Thymus (tissue), 11 donors: Measurements from ENCODE around the gene ZKSCAN3. TPM values are rescaled to one million over a fixed set of nuclear protein-coding genes. Genes with fewer than 3 reads are reported as not detected.
"Not testable (repeated sequence)": the region's sequence is repeated elsewhere in the genome, so short reads cannot be mapped to it uniquely, and the experiment has no call there.

Experiments
- DNase-seq, 9 donors: peaks; one replicate each; pipeline ENCODE4 v3.0.0-alpha.2; 2013; ENCODE audit warnings: low spot score in 9 of 9, low read depth in 6 of 9, missing footprints in 1 of 9
- H3K27ac ChIP-seq, 2 donors: one replicate each; pipeline ENCODE4 v1.5.1; 2013; ENCODE audit warnings: control low read depth in 1 of 2, low read depth in 1 of 2, low read length in 1 of 2, mild to moderate bottlenecking in 1 of 2, moderate library complexity in 1 of 2
- H3K27me3 ChIP-seq, 2 donors: one replicate each; pipeline ENCODE4 v1.5.1; 2013; ENCODE audit warnings: low read length in 1 of 2; ENCODE audit not compliant: control insufficient read depth in 2 of 2, insufficient read depth in 1 of 2
- H3K36me3 ChIP-seq, 2 donors: one replicate each; pipeline ENCODE4 v1.5.1; 2013; ENCODE audit warnings: low read length in 1 of 2, mild to moderate bottlenecking in 1 of 2, moderate library complexity in 1 of 2; ENCODE audit not compliant: control insufficient read depth in 2 of 2, insufficient read depth in 2 of 2
- H3K4me1 ChIP-seq, 2 donors: one replicate each; pipeline ENCODE4 v1.5.1; 2013; ENCODE audit warnings: low read length in 2 of 2; ENCODE audit not compliant: control insufficient read depth in 2 of 2, insufficient read depth in 2 of 2
- H3K4me3 ChIP-seq, 2 donors: one replicate each; pipeline ENCODE4 v1.5.1; 2013; ENCODE audit warnings: low read length in 2 of 2, control low read depth in 1 of 2, mild to moderate bottlenecking in 1 of 2
- H3K9me3 ChIP-seq, 2 donors: one replicate each; pipeline ENCODE4 v1.5.1; 2013; ENCODE audit warnings: low read length in 1 of 2, mild to moderate bottlenecking in 1 of 2; ENCODE audit not compliant: control insufficient read depth in 2 of 2, insufficient read depth in 1 of 2
- WGBS: extraction: QIAGEN DNeasy Blood & Tissue Kit; methylation state at CpG from one replicate; pipeline ENCODE4 v1.1.7; 2013; 5-methylcytosine and 5-hydroxymethylcytosine counted together
- polyA plus RNA-seq: library from polyadenylated mRNA; stranded (reverse); fragments of 200-250 nt; gene quantifications from one replicate; pipeline ENCODE4 v1.2.3, GENCODE V29; 2013
- total RNA-seq: library from RNA; stranded (reverse); fragments of 120-200 nt; gene quantifications from one replicate; pipeline ENCODE4 v1.2.4, GENCODE V29; 2013
- donor health status: healthy.

Gene ZKSCAN3
- total and polyA plus RNA-seq, 2 donors = 3.2 to 5.1 TPM

DNA sequence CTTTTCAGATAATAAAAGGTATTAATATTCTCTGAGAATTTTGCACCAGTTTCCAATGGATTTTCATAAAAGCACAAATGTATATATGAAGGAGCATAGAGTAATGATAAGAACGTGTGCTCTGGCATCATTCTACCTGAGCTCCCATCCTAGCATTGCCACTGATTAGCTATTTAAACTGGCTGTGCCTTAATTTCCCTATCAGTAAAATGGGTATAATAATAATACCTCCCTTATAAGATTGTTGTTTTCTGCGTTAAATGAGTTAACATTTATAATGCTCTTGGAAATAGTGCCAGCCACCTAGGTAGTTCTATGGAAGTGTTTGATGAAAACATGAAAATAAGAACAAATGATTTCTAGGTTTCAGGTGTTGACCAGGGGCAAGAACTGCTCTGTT is 11.2 kb downstream of the ZKSCAN3 start:
- Histone ChIP-seq H3K36me3 (peaks cover 17 to 20% of the 10 kb centered on the region in 2 donors), H3K27ac (no peak overlapping the region), H3K4me3 (no peak overlapping the region), H3K27me3 (no peaks in the 10 kb centered on the region), H3K4me1 (peaks cover 0 to 4% of the 10 kb centered on the region in 2 donors), H3K9me3 (peaks cover 0 to 6% of the 10 kb centered on the region in 2 donors)
- WGBS = 97% methylated on average over 2 of the region's 2 CpGs
- no peak for DNase-seq

GRCh38 chr6:28365590-28365989 is 15.8 kb downstream of the ZKSCAN3 start:
- H3K4me3 ChIP-seq, H3K9me3 ChIP-seq, H3K27me3 ChIP-seq, H3K4me1 ChIP-seq, DNase-seq, H3K27ac ChIP-seq: not testable (repeated sequence)
- H3K36me3 ChIP-seq = peaks cover 24 to 28% of the 10 kb centered on the region in 2 donors
- 97% methylated on average over 4 of the region's 4 CpGs for WGBS

DNA sequence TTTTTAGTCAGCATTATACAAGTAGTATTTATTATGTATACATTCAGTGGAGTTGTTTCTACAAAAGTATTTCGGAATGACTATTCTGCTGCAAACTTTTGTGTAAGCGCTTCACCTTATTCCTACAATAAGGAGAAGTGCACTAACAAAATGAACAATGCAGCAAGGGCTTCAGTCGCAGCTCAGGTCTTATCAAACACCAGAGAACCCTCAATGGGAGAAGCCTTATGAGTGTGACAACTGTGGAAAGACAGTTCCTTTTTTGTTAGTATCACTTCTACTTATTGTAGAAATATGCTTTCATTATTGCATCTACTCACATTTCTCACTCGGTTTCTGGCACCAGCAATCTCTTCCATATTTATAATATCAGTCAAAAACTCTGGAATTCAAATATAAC is 18.8 kb downstream of the ZKSCAN3 start:
- Histone ChIP-seq H3K4me1 (no peaks in the 10 kb centered on the region), H3K9me3 (no peaks in the 10 kb centered on the region), H3K36me3 (peaks cover 20 to 25% of the 10 kb centered on the region in 2 donors), H3K4me3 (no peak overlapping the region), H3K27ac (no peak overlapping the region), H3K27me3 (no peaks in the 10 kb centered on the region)
- WGBS = 97% methylated on average over 4 of the region's 4 CpGs
- DNase-seq = peak in 1 of 9 donors; percentile 12

GRCh38 chr6:28369463-28369862 is 19.7 kb downstream of the ZKSCAN3 start:
- 98% methylated on average over 3 of the region's 3 CpGs for WGBS
- no peak overlapping the region for H3K4me3 ChIP-seq
- H3K27me3 ChIP-seq = no peaks in the 10 kb centered on the region

DNA sequence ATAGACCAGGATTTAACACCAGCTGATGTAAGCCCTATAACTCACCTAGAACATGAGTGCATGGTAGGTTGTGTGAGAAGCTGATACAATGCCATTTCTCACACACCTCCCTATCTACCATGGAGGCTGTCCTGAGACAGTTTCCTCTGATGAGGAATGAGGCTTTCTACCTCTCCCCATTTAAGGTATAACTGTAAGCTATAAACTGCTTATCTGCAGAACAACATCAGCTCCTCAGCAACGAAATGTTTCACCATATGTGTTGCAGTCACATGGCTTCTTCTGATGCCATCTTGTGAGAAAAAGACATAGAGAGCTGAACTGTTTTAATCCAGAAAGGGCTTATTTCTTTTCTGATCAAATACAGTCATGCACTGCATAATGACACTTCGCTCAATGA is 20.7 kb downstream of the ZKSCAN3 start:
- 96% methylated on average over 2 of the region's 2 CpGs for WGBS
- H3K27me3 ChIP-seq = no peaks in the 10 kb centered on the region
- DNase-seq = no peak
- H3K36me3 ChIP-seq = peaks cover 12 to 13% of the 10 kb centered on the region in 2 donors
- no peak overlapping the region for H3K27ac ChIP-seq
- no peak overlapping the region for H3K4me3 ChIP-seq
- H3K9me3 ChIP-seq = no peaks in the 10 kb centered on the region
- no peaks in the 10 kb centered on the region for H3K4me1 ChIP-seq

More at GRCh38 chr6:28369463-28369862, 19.7 kb downstream of the ZKSCAN3 start:
- H3K9me3 ChIP-seq = no peaks in the 10 kb centered on the region
- no peak for DNase-seq
- no peak overlapping the region for H3K27ac ChIP-seq
- no peaks in the 10 kb centered on the region for H3K4me1 ChIP-seq
- peaks cover 18 to 20% of the 10 kb centered on the region in 2 donors for H3K36me3 ChIP-seq

GRCh38 chr6:28371280-28371679 is 21.5 kb downstream of the ZKSCAN3 start:
- H3K4me3 ChIP-seq = no peak overlapping the region
- no peak for DNase-seq
- H3K27ac ChIP-seq = no peak overlapping the region
- H3K27me3 ChIP-seq = no peaks in the 10 kb centered on the region
- peaks cover 4% of the 10 kb centered on the region in 2 donors for H3K36me3 ChIP-seq
- H3K9me3 ChIP-seq = no peaks in the 10 kb centered on the region
- no peaks in the 10 kb centered on the region for H3K4me1 ChIP-seq
- 96% methylated on average over 1 of the region's 1 CpG for WGBS

DNA sequence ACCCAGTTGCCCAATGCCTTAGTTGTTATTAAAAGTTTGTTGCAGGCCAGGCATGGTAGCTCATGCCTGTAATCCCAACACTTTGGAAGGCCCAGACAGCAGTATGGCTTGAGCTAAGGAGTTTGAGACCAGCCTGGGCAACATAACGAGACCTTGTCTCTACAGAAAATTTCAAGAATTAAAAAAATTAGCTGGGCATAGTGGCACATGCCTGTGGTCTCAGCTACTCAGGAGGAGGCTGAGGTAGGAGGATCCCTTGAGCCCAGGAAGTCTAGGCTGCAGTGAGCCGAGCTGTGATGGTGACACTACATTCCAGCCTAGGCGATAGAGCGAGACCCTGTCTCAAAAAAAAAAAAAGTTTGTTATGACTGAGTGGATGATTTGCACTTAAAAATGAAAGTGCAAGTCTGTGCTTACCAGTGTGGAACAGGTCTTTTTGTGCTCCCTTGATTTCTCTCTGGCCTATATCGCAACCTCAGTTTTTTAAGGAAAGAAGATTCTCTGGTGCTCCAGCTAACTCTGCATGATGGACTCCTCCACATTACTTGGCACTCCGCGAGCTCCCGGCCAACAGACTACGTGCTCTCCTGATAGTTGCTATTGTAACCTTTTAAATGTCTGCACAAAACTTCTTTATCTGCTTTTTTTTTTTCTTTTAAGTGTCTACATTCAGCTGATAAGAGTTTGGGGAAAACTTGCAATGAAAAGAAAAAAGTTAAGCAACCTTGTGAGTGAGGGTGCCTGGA is 22.1 kb downstream of the ZKSCAN3 start:
- Histone ChIP-seq H3K36me3 (peaks cover 0 to 2% of the 10 kb centered on the region in 2 donors), H3K4me1 (no peaks in the 10 kb centered on the region), H3K27me3 (no peaks in the 10 kb centered on the region), H3K27ac (no peak overlapping the region), H3K9me3 (no peaks in the 10 kb centered on the region), H3K4me3 (no peak overlapping the region)
- DNase-seq = no peak
- 95% methylated on average over 9 of the region's 9 CpGs for WGBS

GRCh38 chr6:28373925-28374324 is 24.2 kb downstream of the ZKSCAN3 start:
- 99% methylated on average over 1 of the region's 1 CpG for WGBS

DNA sequence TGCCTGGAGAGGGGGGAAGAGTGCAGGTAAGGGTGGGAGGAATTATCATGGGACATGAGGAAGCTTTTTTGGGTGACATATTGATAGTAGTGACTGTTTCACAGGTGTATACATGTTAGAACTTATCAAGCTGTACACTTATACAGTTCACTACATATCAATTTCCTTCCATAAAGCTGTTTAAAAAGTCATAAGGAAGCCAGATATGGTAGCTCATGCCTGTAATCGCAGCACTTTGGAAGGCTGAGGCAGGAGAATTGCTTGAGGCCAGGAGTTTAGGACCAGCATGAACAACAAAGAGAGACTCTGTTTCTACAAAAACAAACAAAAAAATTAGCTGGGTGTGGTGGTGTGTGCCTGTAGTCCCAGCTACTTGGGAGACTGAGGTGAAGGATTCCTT is 28.1 kb downstream of the ZKSCAN3 start:
- Histone ChIP-seq H3K4me3 (no peak overlapping the region), H3K4me1 (no peaks in the 10 kb centered on the region), H3K27ac (no peak overlapping the region), H3K36me3 (peaks cover 13 to 38% of the 10 kb centered on the region in 2 donors), H3K27me3 (no peaks in the 10 kb centered on the region), H3K9me3 (no peaks in the 10 kb centered on the region)
- DNase-seq = no peak
- WGBS = 97% methylated on average over 1 of the region's 1 CpG

More at GRCh38 chr6:28373925-28374324, 24.2 kb downstream of the ZKSCAN3 start:
- Histone ChIP-seq H3K4me1 (no peaks in the 10 kb centered on the region), H3K4me3 (no peak overlapping the region), H3K27me3 (no peaks in the 10 kb centered on the region), H3K27ac (no peak overlapping the region), H3K36me3 (peaks cover 2 to 5% of the 10 kb centered on the region in 2 donors), H3K9me3 (no peaks in the 10 kb centered on the region)
- no peak for DNase-seq
